Measurements from ENCODE around the gene FOXP1. TPM values are rescaled to one million over a fixed set of nuclear protein-coding genes. Genes with fewer than 3 reads are reported as not detected.

FOXP1 gene
- total and polyA plus RNA-seq, 4 donors: 15.2 to 263 (median 110) TPM

DNA sequence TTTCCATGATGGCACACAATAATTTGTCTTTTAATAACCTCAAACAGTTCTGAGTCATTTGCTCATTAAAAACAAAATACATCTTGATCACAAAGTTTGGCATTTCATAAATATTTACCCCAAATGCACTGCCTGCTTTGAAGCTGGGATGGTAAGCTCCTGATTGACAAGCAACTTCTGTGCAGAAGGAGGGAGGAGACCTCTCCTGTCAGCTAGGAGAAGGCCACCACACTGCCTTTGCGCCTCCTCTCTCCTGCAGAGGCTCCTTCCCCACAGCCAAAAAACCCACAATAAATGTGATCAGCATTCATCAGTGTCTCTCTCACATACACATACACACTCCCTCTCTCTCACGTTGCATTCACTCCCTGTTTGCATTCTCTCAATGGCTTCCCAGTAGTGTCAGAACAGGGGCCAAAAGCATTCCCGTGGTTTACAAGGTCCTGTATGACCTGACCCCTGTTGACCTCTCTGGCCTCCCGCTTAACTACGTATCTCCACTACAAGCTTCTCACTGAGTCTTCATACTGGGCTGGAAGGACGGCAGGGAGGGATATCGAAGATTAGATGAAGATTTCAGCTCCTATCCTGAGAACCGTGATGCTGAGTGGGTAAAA, 216.4 kb downstream of the FOXP1 start:
- H3K27me3 ChIP-seq (ENCODE audit: control insufficient read depth in 1 of 2, insufficient read depth in 2 of 2, low read length in 1 of 2): no peaks in the 10 kb centered on the region
- no peak overlapping the region for H3K27ac ChIP-seq (ENCODE audit: low read depth in 1 of 2, low read length in 2 of 2)
- H3K9me3 ChIP-seq (ENCODE audit: control insufficient read depth, low read length): no peaks in the 10 kb centered on the region
- H3K36me3 ChIP-seq (ENCODE audit: control insufficient read depth in 1 of 2, insufficient read depth in 2 of 2, low read length in 1 of 2): no peaks in the 10 kb centered on the region
- no peak for DNase-seq
- WGBS, 2 donors: 86 to 89% methylated on average over 8 of the region's 8 CpGs
- intact Hi-C loops (cut with DNase I): no loop called here
- ATAC-seq (ENCODE audit: low FRiP score): no peak
- no peak overlapping the region for H3K4me3 ChIP-seq (ENCODE audit: low read length in 2 of 2)
- peaks cover 0 to 4% of the 10 kb centered on the region in 2 donors for H3K4me1 ChIP-seq (ENCODE audit: control insufficient read depth in 1 of 2, insufficient read depth in 2 of 2, low read length in 2 of 2)

DNA sequence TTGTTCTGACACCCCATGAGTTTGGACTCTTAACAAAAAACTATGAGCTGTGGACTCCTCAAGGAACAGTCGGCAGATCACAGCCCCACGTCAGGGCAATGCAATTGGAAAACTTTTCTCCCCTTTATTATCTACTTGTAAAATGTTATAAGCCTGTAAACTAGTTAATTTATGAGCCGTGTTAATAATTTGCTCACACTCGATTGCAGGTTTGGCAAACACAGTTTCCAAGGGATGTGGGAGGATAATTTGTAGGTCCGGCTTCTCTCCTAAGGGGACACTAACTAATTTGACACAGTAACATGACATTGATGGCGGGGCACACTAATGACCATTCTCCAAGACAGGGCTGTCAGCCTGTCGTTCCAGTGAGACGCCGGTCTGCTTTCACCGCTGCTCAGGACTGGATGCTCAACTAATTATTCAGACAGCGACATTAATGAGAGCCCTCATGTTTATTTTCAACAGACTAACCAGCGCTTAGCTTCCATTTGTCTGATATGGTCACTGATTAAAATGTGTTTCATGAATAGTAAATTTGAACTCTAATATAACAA, 222.1 kb downstream of the FOXP1 start:
- peaks cover 0 to 3% of the 10 kb centered on the region in 2 donors for H3K36me3 ChIP-seq (ENCODE audit: control insufficient read depth in 1 of 2, insufficient read depth in 2 of 2, low read length in 1 of 2)
- H3K27ac ChIP-seq (ENCODE audit: low read depth in 1 of 2, low read length in 2 of 2): no peak overlapping the region
- H3K4me1 ChIP-seq (ENCODE audit: control insufficient read depth in 1 of 2, insufficient read depth in 2 of 2, low read length in 2 of 2): no peaks in the 10 kb centered on the region
- no peak for ATAC-seq (ENCODE audit: low FRiP score)
- no peak for DNase-seq
- no peaks in the 10 kb centered on the region for H3K9me3 ChIP-seq (ENCODE audit: control insufficient read depth, low read length)
- no peaks in the 10 kb centered on the region for H3K27me3 ChIP-seq (ENCODE audit: control insufficient read depth in 1 of 2, insufficient read depth in 2 of 2, low read length in 1 of 2)
- WGBS, 2 donors: 84 to 89% methylated on average over 12 of the region's 12 CpGs
- intact Hi-C loops (cut with DNase I): no loop called here
- no peak overlapping the region for H3K4me3 ChIP-seq (ENCODE audit: low read length in 2 of 2)

DNA sequence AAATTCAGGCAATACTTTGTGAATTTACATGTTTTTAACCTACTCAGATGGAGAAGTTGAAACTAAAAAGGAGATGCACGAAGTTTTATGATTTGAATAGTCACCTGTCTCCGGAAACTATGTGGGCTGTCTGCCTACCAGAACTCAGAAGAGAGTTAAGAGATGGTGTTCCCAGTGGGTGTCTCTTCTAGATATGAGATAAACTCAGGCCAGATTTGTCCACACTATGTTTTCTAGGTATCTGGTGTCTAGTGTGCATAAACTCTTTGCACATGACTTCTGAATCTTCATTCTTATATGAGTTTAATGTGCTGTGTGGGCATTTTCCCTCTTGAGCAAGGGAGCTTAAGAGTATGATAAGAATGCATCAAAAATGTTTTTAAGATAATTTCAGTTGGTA, 222.8 kb downstream of the FOXP1 start:
- WGBS, 2 donors: 92 to 93% methylated on average over 2 of the region's 2 CpGs
- H3K27ac ChIP-seq (ENCODE audit: low read depth in 1 of 2, low read length in 2 of 2): no peak overlapping the region
- H3K36me3 ChIP-seq (ENCODE audit: control insufficient read depth in 1 of 2, insufficient read depth in 2 of 2, low read length in 1 of 2): peaks cover 0 to 3% of the 10 kb centered on the region in 2 donors
- no peak for ATAC-seq (ENCODE audit: low FRiP score)
- H3K9me3 ChIP-seq (ENCODE audit: control insufficient read depth, low read length): no peaks in the 10 kb centered on the region
- intact Hi-C loops (cut with DNase I): no loop called here
- H3K4me3 ChIP-seq (ENCODE audit: low read length in 2 of 2): no peak overlapping the region
- no peak for DNase-seq
- peaks cover 0 to 2% of the 10 kb centered on the region in 2 donors for H3K4me1 ChIP-seq (ENCODE audit: control insufficient read depth in 1 of 2, insufficient read depth in 2 of 2, low read length in 2 of 2)
- no peaks in the 10 kb centered on the region for H3K27me3 ChIP-seq (ENCODE audit: control insufficient read depth in 1 of 2, insufficient read depth in 2 of 2, low read length in 1 of 2)

DNA sequence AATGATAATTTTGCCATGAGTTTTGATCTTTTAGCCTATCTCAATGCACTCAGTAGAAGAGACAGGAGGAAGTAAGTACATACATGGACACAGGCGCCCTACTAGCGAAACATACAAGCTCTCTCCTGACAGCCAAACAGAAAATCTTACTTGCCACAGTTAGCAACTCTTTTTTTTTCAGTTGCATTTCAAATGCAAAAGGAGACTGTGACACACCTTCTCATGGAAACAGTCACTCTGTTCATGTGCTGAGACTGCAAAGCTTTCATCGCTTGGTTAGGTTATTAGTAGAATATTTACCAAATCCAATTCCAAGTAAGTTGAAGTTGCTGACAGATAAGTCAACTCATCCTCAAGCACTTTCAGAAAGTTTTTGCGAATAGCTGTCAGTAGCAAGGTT, 223.3 kb downstream of the FOXP1 start:
- Histone ChIP-seq H3K4me3 (ENCODE audit: low read length in 2 of 2) (no peak overlapping the region), H3K27ac (ENCODE audit: low read depth in 1 of 2, low read length in 2 of 2) (no peak overlapping the region), H3K27me3 (ENCODE audit: control insufficient read depth in 1 of 2, insufficient read depth in 2 of 2, low read length in 1 of 2) (no peaks in the 10 kb centered on the region), H3K9me3 (ENCODE audit: control insufficient read depth, low read length) (no peaks in the 10 kb centered on the region), H3K4me1 (ENCODE audit: control insufficient read depth in 1 of 2, insufficient read depth in 2 of 2, low read length in 2 of 2) (peaks cover 0 to 2% of the 10 kb centered on the region in 2 donors), H3K36me3 (ENCODE audit: control insufficient read depth in 1 of 2, insufficient read depth in 2 of 2, low read length in 1 of 2) (peaks cover 0 to 3% of the 10 kb centered on the region in 2 donors)
- intact Hi-C loops (cut with DNase I): no loop called here
- no peak for DNase-seq
- WGBS, 2 donors: 98% methylated on average over 4 of the region's 4 CpGs
- no peak for ATAC-seq (ENCODE audit: low FRiP score)

DNA sequence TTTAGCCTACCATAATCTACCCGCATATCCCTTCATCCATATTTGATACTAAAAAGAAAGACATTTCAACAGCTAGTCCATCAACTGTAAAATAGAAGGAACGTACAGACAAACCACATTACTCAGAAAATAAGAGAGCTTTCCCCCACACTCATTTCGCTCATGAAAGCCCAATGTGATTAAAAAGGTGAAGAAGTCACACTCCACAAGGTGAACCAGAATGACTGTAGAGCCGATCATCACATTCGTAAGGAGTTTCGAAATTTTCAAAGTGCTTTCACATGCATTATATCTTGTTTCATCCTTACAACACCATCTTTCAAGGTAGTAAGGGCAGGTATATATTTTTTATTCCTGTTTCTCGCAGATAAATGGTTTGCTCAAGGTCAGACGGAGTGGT, 225.3 kb downstream of the FOXP1 start:
- intact Hi-C loops (cut with DNase I): no loop called here
- DNase-seq (no peak), ATAC-seq (ENCODE audit: low FRiP score) (no peak)
- Histone ChIP-seq H3K36me3 (ENCODE audit: control insufficient read depth in 1 of 2, insufficient read depth in 2 of 2, low read length in 1 of 2) (peaks cover 0 to 3% of the 10 kb centered on the region in 2 donors), H3K4me3 (ENCODE audit: low read length in 2 of 2) (no peak overlapping the region), H3K9me3 (ENCODE audit: control insufficient read depth, low read length) (no peaks in the 10 kb centered on the region), H3K27ac (ENCODE audit: low read depth in 1 of 2, low read length in 2 of 2) (no peak overlapping the region), H3K4me1 (ENCODE audit: control insufficient read depth in 1 of 2, insufficient read depth in 2 of 2, low read length in 2 of 2) (peaks cover 0 to 2% of the 10 kb centered on the region in 2 donors), H3K27me3 (ENCODE audit: control insufficient read depth in 1 of 2, insufficient read depth in 2 of 2, low read length in 1 of 2) (no peaks in the 10 kb centered on the region)
- 96 to 97% methylated on average over 8 of the region's 8 CpGs for WGBS, 2 donors

DNA sequence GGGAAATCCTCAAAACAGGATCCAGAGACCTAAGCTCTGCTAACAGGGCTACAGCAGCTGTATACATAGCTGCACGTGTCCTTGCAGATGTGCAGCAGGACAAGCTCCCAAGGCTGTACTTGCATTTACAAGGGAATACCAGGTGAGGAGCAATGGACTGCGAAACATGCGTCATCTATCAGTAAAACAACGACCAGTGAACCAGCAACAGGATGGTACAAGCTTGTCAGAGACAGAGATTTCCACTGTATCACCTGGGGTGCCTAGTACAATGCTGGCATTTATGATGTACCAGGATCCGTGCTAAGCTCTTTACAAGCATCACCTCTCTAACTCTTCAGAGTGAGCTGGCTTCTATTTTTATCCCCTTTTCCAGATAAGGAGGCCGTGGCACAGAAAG, 227.3 kb downstream of the FOXP1 start:
- no peak for ATAC-seq (ENCODE audit: low FRiP score)
- H3K4me3 ChIP-seq (ENCODE audit: low read length in 2 of 2): no peak overlapping the region
- peaks cover 0 to 2% of the 10 kb centered on the region in 2 donors for H3K4me1 ChIP-seq (ENCODE audit: control insufficient read depth in 1 of 2, insufficient read depth in 2 of 2, low read length in 2 of 2)
- H3K27me3 ChIP-seq (ENCODE audit: control insufficient read depth in 1 of 2, insufficient read depth in 2 of 2, low read length in 1 of 2): no peaks in the 10 kb centered on the region
- DNase-seq: no peak
- no peak overlapping the region for H3K27ac ChIP-seq (ENCODE audit: low read depth in 1 of 2, low read length in 2 of 2)
- H3K9me3 ChIP-seq (ENCODE audit: control insufficient read depth, low read length): no peaks in the 10 kb centered on the region
- peaks cover 0 to 3% of the 10 kb centered on the region in 2 donors for H3K36me3 ChIP-seq (ENCODE audit: control insufficient read depth in 1 of 2, insufficient read depth in 2 of 2, low read length in 1 of 2)
- intact Hi-C loops (cut with DNase I): no loop called here
- 58 to 64% methylated on average over 6 of the region's 6 CpGs for WGBS, 2 donors

DNA sequence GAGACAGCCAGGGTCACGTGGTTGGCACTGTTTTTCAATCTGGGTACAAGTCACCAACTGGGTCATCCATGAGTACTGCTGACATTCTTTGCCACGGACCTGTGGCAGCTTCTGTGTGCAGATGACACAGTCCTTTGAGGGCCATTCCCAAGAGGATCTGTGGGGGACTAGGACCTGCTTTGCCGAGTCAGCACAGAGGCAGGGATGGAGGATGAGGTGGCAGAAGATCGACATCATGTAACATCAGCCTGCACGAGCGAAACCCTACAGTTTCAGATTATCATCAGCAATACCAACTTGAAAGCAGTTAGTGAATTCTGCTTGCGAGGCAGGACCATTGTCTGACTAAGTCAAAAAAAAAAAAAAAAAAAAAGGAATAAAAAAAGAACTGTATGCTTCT, 227.7 kb downstream of the FOXP1 start:
- 71 to 78% methylated on average over 7 of the region's 7 CpGs for WGBS, 2 donors
- Histone ChIP-seq H3K4me3 (ENCODE audit: low read length in 2 of 2) (no peak overlapping the region), H3K4me1 (ENCODE audit: control insufficient read depth in 1 of 2, insufficient read depth in 2 of 2, low read length in 2 of 2) (peaks cover 0 to 2% of the 10 kb centered on the region in 2 donors), H3K36me3 (ENCODE audit: control insufficient read depth in 1 of 2, insufficient read depth in 2 of 2, low read length in 1 of 2) (peaks cover 0 to 3% of the 10 kb centered on the region in 2 donors), H3K27me3 (ENCODE audit: control insufficient read depth in 1 of 2, insufficient read depth in 2 of 2, low read length in 1 of 2) (no peaks in the 10 kb centered on the region), H3K27ac (ENCODE audit: low read depth in 1 of 2, low read length in 2 of 2) (no peak overlapping the region), H3K9me3 (ENCODE audit: control insufficient read depth, low read length) (no peaks in the 10 kb centered on the region)
- DNase-seq: no peak
- intact Hi-C loops (cut with DNase I): no loop called here
- ATAC-seq (ENCODE audit: low FRiP score): no peak

DNA sequence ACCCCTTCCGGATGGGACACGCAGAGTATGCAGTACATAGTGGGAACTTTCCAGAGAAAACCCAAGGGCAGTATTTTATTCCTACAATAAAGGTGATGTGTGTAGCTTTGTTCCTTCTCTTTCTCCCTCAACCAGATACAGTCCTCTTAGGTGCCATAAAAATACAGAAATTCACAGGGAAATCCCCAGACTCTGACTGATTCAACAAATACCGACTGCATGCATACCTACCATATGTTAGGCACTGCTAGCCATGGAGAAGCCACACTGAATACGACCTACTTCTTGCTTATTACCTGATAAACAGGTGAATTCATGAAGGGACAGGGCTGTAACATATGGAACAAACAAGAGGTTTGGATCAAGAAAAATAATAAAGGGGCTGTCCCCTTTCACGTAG, 228.5 kb downstream of the FOXP1 start:
- intact Hi-C loops (cut with DNase I): no loop called here
- Histone ChIP-seq H3K4me1 (ENCODE audit: control insufficient read depth in 1 of 2, insufficient read depth in 2 of 2, low read length in 2 of 2) (peaks cover 0 to 4% of the 10 kb centered on the region in 2 donors), H3K27me3 (ENCODE audit: control insufficient read depth in 1 of 2, insufficient read depth in 2 of 2, low read length in 1 of 2) (no peaks in the 10 kb centered on the region), H3K27ac (ENCODE audit: low read depth in 1 of 2, low read length in 2 of 2) (no peak overlapping the region), H3K9me3 (ENCODE audit: control insufficient read depth, low read length) (no peaks in the 10 kb centered on the region), H3K36me3 (ENCODE audit: control insufficient read depth in 1 of 2, insufficient read depth in 2 of 2, low read length in 1 of 2) (peaks cover 0 to 3% of the 10 kb centered on the region in 2 donors), H3K4me3 (ENCODE audit: low read length in 2 of 2) (no peak overlapping the region)
- no peak for ATAC-seq (ENCODE audit: low FRiP score)
- WGBS, 2 donors: 95 to 96% methylated on average over 5 of the region's 5 CpGs
- no peak for DNase-seq

DNA sequence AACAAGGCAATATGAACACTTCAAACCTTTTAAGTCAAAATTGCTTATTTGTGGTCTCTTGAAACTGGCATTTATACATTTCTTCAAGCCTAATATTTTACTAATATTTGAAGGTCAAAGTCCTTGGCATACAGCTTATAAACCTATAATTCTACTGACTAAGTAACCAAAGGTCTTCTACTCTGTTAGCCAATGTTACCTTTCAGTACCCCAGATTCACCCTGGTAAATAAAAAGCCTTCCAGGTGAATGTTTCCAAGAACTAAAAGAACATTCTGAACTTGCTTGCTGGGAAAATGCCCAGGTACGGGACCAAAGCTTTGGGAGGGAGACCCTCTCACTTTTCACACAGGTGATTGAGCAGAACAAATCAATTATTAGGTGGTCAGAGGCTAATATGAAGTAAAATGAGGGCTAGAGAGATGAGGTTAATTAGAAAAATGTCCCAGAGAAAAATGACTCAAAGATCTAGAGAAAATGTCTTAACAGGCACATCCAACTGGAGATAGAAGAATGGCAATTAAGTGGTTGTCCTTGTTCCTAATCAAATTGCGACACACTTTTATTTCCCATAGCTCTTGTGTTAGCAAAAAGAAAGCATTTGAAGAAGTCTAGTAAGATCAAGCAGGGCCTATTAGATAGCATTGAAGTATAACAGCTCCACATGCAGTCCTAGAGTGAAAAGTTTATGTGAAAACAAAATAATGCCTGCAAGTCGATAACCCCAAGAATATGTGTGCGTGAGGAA, 232.0 kb downstream of the FOXP1 start:
- 95 to 96% methylated on average over 4 of the region's 4 CpGs for WGBS, 2 donors
- H3K27ac ChIP-seq (ENCODE audit: low read depth in 1 of 2, low read length in 2 of 2): peak overlapping the region in 1 of 2 donors; percentile 43
- intact Hi-C loops (cut with DNase I): no loop called here
- no peaks in the 10 kb centered on the region for H3K36me3 ChIP-seq (ENCODE audit: control insufficient read depth in 1 of 2, insufficient read depth in 2 of 2, low read length in 1 of 2)
- no peak overlapping the region for H3K4me3 ChIP-seq (ENCODE audit: low read length in 2 of 2)
- H3K27me3 ChIP-seq (ENCODE audit: control insufficient read depth in 1 of 2, insufficient read depth in 2 of 2, low read length in 1 of 2): no peaks in the 10 kb centered on the region
- no peak for DNase-seq
- no peaks in the 10 kb centered on the region for H3K9me3 ChIP-seq (ENCODE audit: control insufficient read depth, low read length)
- H3K4me1 ChIP-seq (ENCODE audit: control insufficient read depth in 1 of 2, insufficient read depth in 2 of 2, low read length in 2 of 2): peaks cover 0 to 4% of the 10 kb centered on the region in 2 donors
- no peak for ATAC-seq (ENCODE audit: low FRiP score)
